LNCaP clone FGC (cell line): Measurements from ENCODE around the gene FOLR2.

Experiments
- DNase-seq: peaks from one replicate; pipeline ENCODE4 v3.0.0-alpha.2; 2011; ENCODE audit warnings: low read depth
- H3K4me3 ChIP-seq: 2 replicates; pipeline ENCODE4 v1.5.1; 2011; ENCODE audit warnings: mild to moderate bottlenecking, low read depth, low read length, control low read depth
- CTCF ChIP-seq: IDR thresholded peaks from 2 replicates; pipeline ENCODE4 v1.5.1; 2012; ENCODE audit warnings: mild to moderate bottlenecking; ENCODE audit not compliant: control insufficient read depth, insufficient read depth; ENCODE audit errors: extremely low read depth

The FOLR2 gene

GRCh38 chr11:72244060-72244360, 27.4 kb downstream of the FOLR2 start, which contains the start of gene PHOX2A:
PHOX2A (minus strand) TSS chr11:72244176; CDS start chr11:72244004, 172 bp downstream.
- no peak within 1 kb of the TSS for H3K4me3 ChIP-seq

GRCh38 chr11:72244361-72245262, 28.0 kb downstream of the FOLR2 start:
- TF ChIP-seq CTCF = no peak
- no peak for DNase-seq
- no peak overlapping the region for H3K4me3 ChIP-seq

More at GRCh38 chr11:72244060-72244360, 27.4 kb downstream of the FOLR2 start, which contains the start of gene PHOX2A:
- TF ChIP-seq CTCF = no peak
- no peak for DNase-seq

GRCh38 chr11:72245263-72245816, 28.7 kb downstream of the FOLR2 start:
- TF ChIP-seq CTCF = no peak
- no peak for DNase-seq
- no peak overlapping the region for H3K4me3 ChIP-seq

- no peak for DNase-seq
- no peak overlapping the region for H3K4me3 ChIP-seq
- TF ChIP-seq CTCF = no peak
These were observed 31.0 kb downstream of the FOLR2 start for GRCh38 chr11:72247584-72247983.

- TF ChIP-seq CTCF = no peak
- H3K4me3 ChIP-seq = no peak overlapping the region
- DNase-seq = no peak
These were observed 33.4 kb downstream of the FOLR2 start for GRCh38 chr11:72249961-72250360.

GRCh38 chr11:72250661-72251464, 34.3 kb downstream of the FOLR2 start:
- TF ChIP-seq CTCF = no peak
- no peak for DNase-seq
- no peak overlapping the region for H3K4me3 ChIP-seq
